Measurements from ENCODE around the gene GBP7. TPM values are rescaled to one million over a fixed set of nuclear protein-coding genes. Genes with fewer than 3 reads are reported as not detected.

Gene GBP7
- total and polyA plus RNA-seq, 4 donors, result 0.21 TPM; not detected in 3

DNA sequence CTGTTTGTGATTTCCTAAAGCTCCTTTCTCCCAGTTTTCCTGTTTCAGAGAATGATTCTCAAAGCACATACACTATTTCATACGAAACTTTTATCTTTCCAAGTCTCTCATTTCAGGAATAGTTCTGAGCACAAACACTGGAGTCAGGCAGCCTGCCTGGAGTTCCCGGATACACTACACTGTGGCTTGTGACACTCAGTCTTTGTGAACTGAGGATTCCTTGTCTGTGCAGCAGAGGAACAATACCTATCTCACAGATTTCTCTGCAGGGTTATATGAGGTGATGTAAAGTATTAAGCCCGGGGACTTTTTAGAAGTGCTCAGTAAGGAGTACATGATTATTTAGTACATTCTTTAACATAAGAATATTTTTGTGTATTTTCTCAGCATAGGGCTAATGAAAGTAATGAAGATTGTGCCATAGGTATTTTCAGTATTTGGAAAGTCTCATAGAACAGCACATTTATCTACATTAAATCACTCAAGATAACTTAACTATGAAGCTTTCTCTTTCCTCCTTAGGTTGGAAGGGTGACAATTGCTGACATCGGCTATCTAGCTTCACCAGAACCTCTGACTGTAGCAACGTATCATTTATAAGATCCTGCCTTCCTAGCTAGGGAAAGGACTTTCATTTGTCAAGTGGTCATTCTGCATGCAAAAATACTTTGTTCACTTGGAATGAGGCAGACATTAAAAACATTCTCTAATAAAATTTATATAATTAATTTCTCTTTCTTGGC lies 62.8 kb downstream of the GBP7 start:
- no peak for ATAC-seq (ENCODE audit: low FRiP score)
- intact Hi-C loops (cut with DNase I), result loop anchor here in 1 of 2 donors (5.0 kb wide), 1 partner anchor 101 kb away; no protein-coding TSS in a partner anchor
- no peak for DNase-seq
- Histone ChIP-seq H3K27me3 (ENCODE audit: control insufficient read depth in 1 of 2, insufficient read depth in 2 of 2, low read length in 1 of 2) (no peaks in the 10 kb centered on the region), H3K36me3 (ENCODE audit: control insufficient read depth in 1 of 2, insufficient read depth in 2 of 2, low read length in 1 of 2) (peaks cover 8 to 12% of the 10 kb centered on the region in 2 donors), H3K9me3 (ENCODE audit: control insufficient read depth, low read length) (no peaks in the 10 kb centered on the region), H3K27ac (ENCODE audit: low read depth in 1 of 2, low read length in 2 of 2) (no peak overlapping the region), H3K4me1 (ENCODE audit: control insufficient read depth in 1 of 2, insufficient read depth in 2 of 2, low read length in 2 of 2) (no peaks in the 10 kb centered on the region), H3K4me3 (ENCODE audit: low read length in 2 of 2) (no peak overlapping the region)
- WGBS, 2 donors, result 48 to 57% methylated on average over 5 of the region's 5 CpGs

DNA sequence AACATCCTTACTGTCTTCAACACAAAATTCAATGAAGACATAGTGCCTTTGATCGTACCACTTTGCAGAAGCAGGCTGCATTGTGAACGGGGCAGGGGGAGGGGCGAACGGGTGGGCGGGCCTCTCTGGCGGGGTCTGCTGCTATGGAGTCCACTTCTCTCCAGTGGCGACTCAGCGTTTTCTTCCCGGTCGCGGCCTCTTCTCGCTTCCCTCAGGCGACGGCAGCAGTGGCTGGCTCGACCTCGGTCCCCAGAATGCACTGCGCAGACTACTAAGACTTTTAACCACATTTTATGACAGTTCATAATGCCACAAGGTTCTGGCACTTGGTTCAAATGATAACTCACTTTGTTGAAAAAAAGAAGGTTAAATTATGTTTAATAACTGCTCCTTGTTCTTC lies 71.1 kb downstream of the GBP7 start:
- Histone ChIP-seq H3K27ac (ENCODE audit: low read depth in 1 of 2, low read length in 2 of 2) (no peak overlapping the region), H3K36me3 (ENCODE audit: control insufficient read depth in 1 of 2, insufficient read depth in 2 of 2, low read length in 1 of 2) (peaks cover 8 to 9% of the 10 kb centered on the region in 2 donors), H3K4me1 (ENCODE audit: control insufficient read depth in 1 of 2, insufficient read depth in 2 of 2, low read length in 2 of 2) (no peaks in the 10 kb centered on the region), H3K4me3 (ENCODE audit: low read length in 2 of 2) (no peak overlapping the region), H3K9me3 (ENCODE audit: control insufficient read depth, low read length) (no peaks in the 10 kb centered on the region), H3K27me3 (ENCODE audit: control insufficient read depth in 1 of 2, insufficient read depth in 2 of 2, low read length in 1 of 2) (no peaks in the 10 kb centered on the region)
- 92 to 93% methylated on average over 17 of the region's 17 CpGs for WGBS, 2 donors
- no peak for DNase-seq
- intact Hi-C loops (cut with DNase I), result no loop called here
- ATAC-seq (ENCODE audit: low FRiP score), result no peak

DNA sequence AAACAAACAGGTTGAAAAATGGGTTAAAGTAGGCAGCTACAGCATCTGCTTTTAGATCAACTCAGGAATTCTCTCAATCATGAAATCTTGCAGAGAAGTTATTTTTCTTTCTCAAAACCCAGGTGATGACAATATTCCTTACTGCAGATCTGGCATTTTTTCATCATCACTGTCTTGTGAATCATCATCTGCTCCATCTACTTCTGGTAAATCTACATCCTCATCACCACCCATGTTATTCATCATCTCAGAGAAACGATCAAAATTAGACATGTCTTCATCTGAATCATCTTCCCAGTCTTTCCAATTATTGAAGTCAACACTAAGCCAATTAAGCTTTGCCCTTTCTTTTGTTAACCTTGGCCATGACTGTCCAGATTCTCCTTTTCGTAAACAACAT lies 71.7 kb downstream of the GBP7 start:
- H3K36me3 ChIP-seq (ENCODE audit: control insufficient read depth in 1 of 2, insufficient read depth in 2 of 2, low read length in 1 of 2), result peaks cover 6 to 9% of the 10 kb centered on the region in 2 donors
- H3K4me1 ChIP-seq (ENCODE audit: control insufficient read depth in 1 of 2, insufficient read depth in 2 of 2, low read length in 2 of 2), result no peaks in the 10 kb centered on the region
- ATAC-seq (ENCODE audit: low FRiP score) (no peak), DNase-seq (no peak)
- H3K27ac ChIP-seq (ENCODE audit: low read depth in 1 of 2, low read length in 2 of 2), result no peak overlapping the region
- H3K27me3 ChIP-seq (ENCODE audit: control insufficient read depth in 1 of 2, insufficient read depth in 2 of 2, low read length in 1 of 2), result no peaks in the 10 kb centered on the region
- H3K9me3 ChIP-seq (ENCODE audit: control insufficient read depth, low read length), result no peaks in the 10 kb centered on the region
- intact Hi-C loops (cut with DNase I), result no loop called here
- no peak overlapping the region for H3K4me3 ChIP-seq (ENCODE audit: low read length in 2 of 2)
- 88 to 91% methylated on average over 2 of the region's 2 CpGs for WGBS, 2 donors

- Histone ChIP-seq H3K9me3 (ENCODE audit: control insufficient read depth, low read length) (no peaks in the 10 kb centered on the region), H3K27ac (ENCODE audit: low read depth in 1 of 2, low read length in 2 of 2) (no peak overlapping the region), H3K27me3 (ENCODE audit: control insufficient read depth in 1 of 2, insufficient read depth in 2 of 2, low read length in 1 of 2) (no peaks in the 10 kb centered on the region), H3K4me1 (ENCODE audit: control insufficient read depth in 1 of 2, insufficient read depth in 2 of 2, low read length in 2 of 2) (no peaks in the 10 kb centered on the region), H3K36me3 (ENCODE audit: control insufficient read depth in 1 of 2, insufficient read depth in 2 of 2, low read length in 1 of 2) (peaks cover 3 to 9% of the 10 kb centered on the region in 2 donors), H3K4me3 (ENCODE audit: low read length in 2 of 2) (no peak overlapping the region)
- intact Hi-C loops (cut with DNase I), result no loop called here
- ATAC-seq (ENCODE audit: low FRiP score) (no peak), DNase-seq (no peak)
Measured at GRCh38 chr1:89102021-89102420, 73.8 kb downstream of the GBP7 start.

DNA sequence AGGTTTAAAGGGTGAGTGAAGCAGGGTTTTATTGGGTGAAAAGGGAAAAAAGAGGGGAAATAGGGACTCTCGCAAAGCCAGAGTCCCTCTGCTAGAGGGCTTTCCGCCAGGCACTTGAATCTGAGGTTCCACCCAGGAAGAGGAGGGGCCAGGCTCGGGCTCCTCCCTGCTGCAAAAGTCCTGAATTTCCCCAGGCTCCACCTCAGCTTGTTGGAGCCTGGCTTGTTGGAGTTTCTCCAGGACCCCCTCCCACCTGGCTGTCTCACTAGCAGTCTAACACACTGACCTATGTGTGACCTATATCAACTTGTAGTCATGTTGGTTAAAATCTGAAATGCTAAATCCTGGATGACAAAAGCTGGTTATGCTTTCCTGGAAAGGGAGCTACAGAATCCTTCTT lies 75.4 kb downstream of the GBP7 start:
- WGBS, 2 donors, result 77 to 92% methylated on average over 3 of the region's 3 CpGs
- no peaks in the 10 kb centered on the region for H3K4me1 ChIP-seq (ENCODE audit: control insufficient read depth in 1 of 2, insufficient read depth in 2 of 2, low read length in 2 of 2)
- DNase-seq, result no peak
- no peak for ATAC-seq (ENCODE audit: low FRiP score)
- intact Hi-C loops (cut with DNase I), result no loop called here
- no peaks in the 10 kb centered on the region for H3K27me3 ChIP-seq (ENCODE audit: control insufficient read depth in 1 of 2, insufficient read depth in 2 of 2, low read length in 1 of 2)
- no peak overlapping the region for H3K4me3 ChIP-seq (ENCODE audit: low read length in 2 of 2)
- H3K36me3 ChIP-seq (ENCODE audit: control insufficient read depth in 1 of 2, insufficient read depth in 2 of 2, low read length in 1 of 2), result peaks cover 0 to 3% of the 10 kb centered on the region in 2 donors
- H3K27ac ChIP-seq (ENCODE audit: low read depth in 1 of 2, low read length in 2 of 2), result no peak overlapping the region
- no peaks in the 10 kb centered on the region for H3K9me3 ChIP-seq (ENCODE audit: control insufficient read depth, low read length)

- WGBS, 2 donors, result 76 to 84% methylated on average over 3 of the region's 3 CpGs
- ATAC-seq (ENCODE audit: low FRiP score), result no peak
- no peaks in the 10 kb centered on the region for H3K36me3 ChIP-seq (ENCODE audit: control insufficient read depth in 1 of 2, insufficient read depth in 2 of 2, low read length in 1 of 2)
- DNase-seq, result no peak
- H3K27me3 ChIP-seq (ENCODE audit: control insufficient read depth in 1 of 2, insufficient read depth in 2 of 2, low read length in 1 of 2), result no peaks in the 10 kb centered on the region
- no peaks in the 10 kb centered on the region for H3K9me3 ChIP-seq (ENCODE audit: control insufficient read depth, low read length)
- H3K4me1 ChIP-seq (ENCODE audit: control insufficient read depth in 1 of 2, insufficient read depth in 2 of 2, low read length in 2 of 2), result no peaks in the 10 kb centered on the region
- intact Hi-C loops (cut with DNase I), result no loop called here
- H3K4me3 ChIP-seq (ENCODE audit: low read length in 2 of 2), result no peak overlapping the region
- H3K27ac ChIP-seq (ENCODE audit: low read depth in 1 of 2, low read length in 2 of 2), result no peak overlapping the region
Measured at GRCh38 chr1:89098857-89099256, 76.9 kb downstream of the GBP7 start.

DNA sequence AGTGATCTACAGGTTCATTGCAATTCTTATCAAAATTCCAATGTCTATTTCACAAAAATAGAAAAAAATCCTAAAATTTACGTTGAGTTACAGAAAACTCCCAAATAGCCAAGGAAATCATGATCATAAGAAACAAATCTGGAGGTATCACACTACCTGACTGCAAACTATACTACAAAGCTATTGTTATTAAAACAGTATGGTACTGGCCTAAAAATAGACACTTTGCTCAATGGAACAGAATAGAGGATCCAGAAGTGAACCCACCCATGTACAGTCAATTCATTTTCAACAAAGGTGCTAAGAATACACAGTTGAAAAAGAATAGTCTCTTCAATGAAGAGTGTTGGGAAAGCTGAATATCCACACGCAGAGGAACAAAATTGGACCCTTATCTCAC lies 80.1 kb downstream of the GBP7 start:
- DNase-seq (no peak), ATAC-seq (ENCODE audit: low FRiP score) (no peak)
- Histone ChIP-seq H3K36me3 (ENCODE audit: control insufficient read depth in 1 of 2, insufficient read depth in 2 of 2, low read length in 1 of 2) (no peaks in the 10 kb centered on the region), H3K4me3 (ENCODE audit: low read length in 2 of 2) (no peak overlapping the region), H3K4me1 (ENCODE audit: control insufficient read depth in 1 of 2, insufficient read depth in 2 of 2, low read length in 2 of 2) (no peaks in the 10 kb centered on the region), H3K9me3 (ENCODE audit: control insufficient read depth, low read length) (no peaks in the 10 kb centered on the region), H3K27me3 (ENCODE audit: control insufficient read depth in 1 of 2, insufficient read depth in 2 of 2, low read length in 1 of 2) (no peaks in the 10 kb centered on the region), H3K27ac (ENCODE audit: low read depth in 1 of 2, low read length in 2 of 2) (no peak overlapping the region)
- intact Hi-C loops (cut with DNase I), result no loop called here
- WGBS, 2 donors, result 85 to 89% methylated on average over 2 of the region's 2 CpGs

- no peaks in the 10 kb centered on the region for H3K27me3 ChIP-seq (ENCODE audit: control insufficient read depth in 1 of 2, insufficient read depth in 2 of 2, low read length in 1 of 2)
- no peaks in the 10 kb centered on the region for H3K4me1 ChIP-seq (ENCODE audit: control insufficient read depth in 1 of 2, insufficient read depth in 2 of 2, low read length in 2 of 2)
- H3K27ac ChIP-seq (ENCODE audit: low read depth in 1 of 2, low read length in 2 of 2), result no peak overlapping the region
- no peaks in the 10 kb centered on the region for H3K9me3 ChIP-seq (ENCODE audit: control insufficient read depth, low read length)
- intact Hi-C loops (cut with DNase I), result loop anchor here in 1 of 2 donors (10.0 kb wide), 2 partner anchors 265 to 365 kb away; no protein-coding TSS in a partner anchor
- H3K4me3 ChIP-seq (ENCODE audit: low read length in 2 of 2), result no peak overlapping the region
- no peaks in the 10 kb centered on the region for H3K36me3 ChIP-seq (ENCODE audit: control insufficient read depth in 1 of 2, insufficient read depth in 2 of 2, low read length in 1 of 2)
- DNase-seq, result no peak
- 85 to 93% methylated on average over 1 of the region's 1 CpG for WGBS, 2 donors
- no peak for ATAC-seq (ENCODE audit: low FRiP score)
Measured at GRCh38 chr1:89089962-89090361, 85.8 kb downstream of the GBP7 start.

- H3K27me3 ChIP-seq (ENCODE audit: control insufficient read depth in 1 of 2, insufficient read depth in 2 of 2, low read length in 1 of 2), result no peaks in the 10 kb centered on the region
- H3K4me3 ChIP-seq (ENCODE audit: low read length in 2 of 2), result no peak overlapping the region
- no peaks in the 10 kb centered on the region for H3K36me3 ChIP-seq (ENCODE audit: control insufficient read depth in 1 of 2, insufficient read depth in 2 of 2, low read length in 1 of 2)
- WGBS, 2 donors, result 88 to 90% methylated on average over 10 of the region's 10 CpGs
- no peak for DNase-seq
- intact Hi-C loops (cut with DNase I), result loop anchor here in 1 of 2 donors (10.0 kb wide), 2 partner anchors 266 to 366 kb away; no protein-coding TSS in a partner anchor
- H3K27ac ChIP-seq (ENCODE audit: low read depth in 1 of 2, low read length in 2 of 2), result no peak overlapping the region
- no peak for ATAC-seq (ENCODE audit: low FRiP score)
- no peaks in the 10 kb centered on the region for H3K9me3 ChIP-seq (ENCODE audit: control insufficient read depth, low read length)
- H3K4me1 ChIP-seq (ENCODE audit: control insufficient read depth in 1 of 2, insufficient read depth in 2 of 2, low read length in 2 of 2), result no peaks in the 10 kb centered on the region
Measured at GRCh38 chr1:89088572-89088971, 87.2 kb downstream of the GBP7 start.
